GM19240 (cell line): ENCODE data around the gene CDC42BPG.

Source experiments
- DNase-seq: peaks from one replicate; pipeline ENCODE4 v3.0.0; 2011; ENCODE audit warnings: low spot score; ENCODE audit not compliant: insufficient read length

CDC42BPG gene

GRCh38 chr11:64844330-64845128 is at the start of gene CDC42BPG:
TSS of gene CDC42BPG (minus strand) at chr11:64844653. CDS start at chr11:64844569, 84 bp downstream.
- no peak for DNase-seq

GRCh38 chr11:64893194-64894069 is 49.0 kb upstream of the CDC42BPG start:
- no peak for DNase-seq

- no peak for DNase-seq
These were observed 48.4 kb upstream of the CDC42BPG start for GRCh38 chr11:64892838-64893193.

GRCh38 chr11:64892411-64892831 is 48.0 kb upstream of the CDC42BPG start:
- DNase-seq: no peak

- no peak for DNase-seq
These were observed 47.4 kb upstream of the CDC42BPG start for GRCh38 chr11:64891880-64892279.

- DNase-seq: no peak
These were observed 46.9 kb upstream of the CDC42BPG start for GRCh38 chr11:64891215-64891848.

- no peak for DNase-seq
These were observed 46.1 kb upstream of the CDC42BPG start for GRCh38 chr11:64890522-64890939.

GRCh38 chr11:64888729-64889511 is 44.5 kb upstream of the CDC42BPG start:
- no peak for DNase-seq

- no peak for DNase-seq
These were observed 43.9 kb upstream of the CDC42BPG start for GRCh38 chr11:64888406-64888728.

- peak; percentile 77 for DNase-seq
These were observed 43.4 kb upstream of the CDC42BPG start for GRCh38 chr11:64887757-64888405.

- DNase-seq: no peak
These were observed 42.8 kb upstream of the CDC42BPG start for GRCh38 chr11:64887234-64887756.

GRCh38 chr11:64885367-64886286 is 41.2 kb upstream of the CDC42BPG start:
- no peak for DNase-seq

- DNase-seq: no peak
These were observed 39.6 kb upstream of the CDC42BPG start for GRCh38 chr11:64884019-64884418.

- no peak for DNase-seq
These were observed 39.1 kb upstream of the CDC42BPG start for GRCh38 chr11:64883575-64883974.

- no peak for DNase-seq
These were observed 37.8 kb upstream of the CDC42BPG start for GRCh38 chr11:64882243-64882642.

GRCh38 chr11:64881476-64881875 is 37.0 kb upstream of the CDC42BPG start:
- no peak for DNase-seq

GRCh38 chr11:64880240-64881001 is 36.0 kb upstream of the CDC42BPG start:
- DNase-seq: no peak

- DNase-seq: no peak
These were observed 34.9 kb upstream of the CDC42BPG start for GRCh38 chr11:64879244-64879900.
